Measurements from ENCODE around the gene GPC2.
"Not testable (repeated sequence)": the region's sequence is repeated elsewhere in the genome, so short reads cannot be mapped to it uniquely, and the experiment has no call there.

The GPC2 gene

GRCh38 chr7:100177045-100178001 is at the start of gene GPC2, which contains the start of gene STAG3:
GPC2 (minus strand) TSS chr7:100177381; CDS start chr7:100177199, 182 bp downstream.
STAG3 (plus strand) TSS chr7:100177918; CDS start chr7:100180557, 2,639 bp downstream.
- peak within 1 kb of the TSS; percentile 76 for H3K4me3 Mint-ChIP-seq
- no peak within 1 kb of the TSS for H3K27ac Mint-ChIP-seq
- no peaks in the 10 kb centered on the region for H3K9me3 Mint-ChIP-seq (ENCODE audit: low read depth)
- peaks cover 3% of the 10 kb centered on the region for H3K36me3 Mint-ChIP-seq
- H3K4me1 Mint-ChIP-seq (ENCODE audit: low read depth): peaks cover 43% of the 10 kb centered on the region
- H3K27me3 Mint-ChIP-seq: no peaks in the 10 kb centered on the region

GRCh38 chr7:100224891-100225290 is 47.7 kb upstream of the GPC2 start:
- H3K36me3 Mint-ChIP-seq; H3K27me3 Mint-ChIP-seq; H3K9me3 Mint-ChIP-seq (ENCODE audit: low read depth): not testable (repeated sequence)
- peak overlapping the region; percentile 97 for H3K4me3 Mint-ChIP-seq
- peaks cover 47% of the 10 kb centered on the region for H3K4me1 Mint-ChIP-seq (ENCODE audit: low read depth)
- peak overlapping the region; percentile 98 for H3K27ac Mint-ChIP-seq

- not testable (repeated sequence) for H3K36me3 Mint-ChIP-seq; H3K9me3 Mint-ChIP-seq (ENCODE audit: low read depth); H3K27me3 Mint-ChIP-seq
- Mint-ChIP-seq H3K4me3 (peak overlapping the region; percentile 97), H3K4me1 (ENCODE audit: low read depth) (peaks cover 51% of the 10 kb centered on the region), H3K27ac (peak overlapping the region; percentile 98)
Measured at GRCh38 chr7:100223376-100223927, 46.3 kb upstream of the GPC2 start.

- no peaks in the 10 kb centered on the region for H3K27me3 Mint-ChIP-seq
- peak overlapping the region; percentile 97 for H3K4me3 Mint-ChIP-seq
- H3K4me1 Mint-ChIP-seq (ENCODE audit: low read depth): peaks cover 52% of the 10 kb centered on the region
- H3K9me3 Mint-ChIP-seq (ENCODE audit: low read depth): no peaks in the 10 kb centered on the region
- H3K27ac Mint-ChIP-seq: peak overlapping the region; percentile 98
- H3K36me3 Mint-ChIP-seq: peaks cover 7% of the 10 kb centered on the region
Measured at GRCh38 chr7:100222445-100223132, 45.4 kb upstream of the GPC2 start.

GRCh38 chr7:100221767-100222444 is 44.7 kb upstream of the GPC2 start:
- H3K36me3 Mint-ChIP-seq: peaks cover 7% of the 10 kb centered on the region

GRCh38 chr7:100221231-100221718 is 44.1 kb upstream of the GPC2 start:
- peaks cover 7% of the 10 kb centered on the region for H3K36me3 Mint-ChIP-seq
- H3K4me1 Mint-ChIP-seq (ENCODE audit: low read depth): peaks cover 59% of the 10 kb centered on the region
- no peaks in the 10 kb centered on the region for H3K27me3 Mint-ChIP-seq
- no peaks in the 10 kb centered on the region for H3K9me3 Mint-ChIP-seq (ENCODE audit: low read depth)
- H3K27ac Mint-ChIP-seq: peak overlapping the region; percentile 98
- peak overlapping the region; percentile 97 for H3K4me3 Mint-ChIP-seq

More at GRCh38 chr7:100221767-100222444, 44.7 kb upstream of the GPC2 start:
- Mint-ChIP-seq H3K27me3 (no peaks in the 10 kb centered on the region), H3K4me1 (ENCODE audit: low read depth) (peaks cover 56% of the 10 kb centered on the region), H3K4me3 (peak overlapping the region; percentile 97), H3K27ac (peak overlapping the region; percentile 98), H3K9me3 (ENCODE audit: low read depth) (no peaks in the 10 kb centered on the region)

- peak overlapping the region; percentile 97 for H3K4me3 Mint-ChIP-seq
- H3K4me1 Mint-ChIP-seq (ENCODE audit: low read depth): peaks cover 56% of the 10 kb centered on the region
- no peaks in the 10 kb centered on the region for H3K27me3 Mint-ChIP-seq
- no peaks in the 10 kb centered on the region for H3K9me3 Mint-ChIP-seq (ENCODE audit: low read depth)
- H3K36me3 Mint-ChIP-seq: peaks cover 7% of the 10 kb centered on the region
- H3K27ac Mint-ChIP-seq: peak overlapping the region; percentile 98
Measured at GRCh38 chr7:100220586-100221230, 43.5 kb upstream of the GPC2 start.

GRCh38 chr7:100219801-100220585 is 42.8 kb upstream of the GPC2 start, which contains the start of gene PVRIG:
PVRIG (plus strand) TSS chr7:100219949; CDS start chr7:100219971, 22 bp downstream.
- peak within 1 kb of the TSS; percentile 98 for H3K27ac Mint-ChIP-seq

GRCh38 chr7:100219271-100219737 is 42.1 kb upstream of the GPC2 start:
- Mint-ChIP-seq H3K9me3 (ENCODE audit: low read depth) (no peaks in the 10 kb centered on the region), H3K36me3 (peaks cover 7% of the 10 kb centered on the region), H3K4me3 (peak overlapping the region; percentile 97), H3K4me1 (ENCODE audit: low read depth) (peaks cover 56% of the 10 kb centered on the region), H3K27ac (peak overlapping the region; percentile 98), H3K27me3 (no peaks in the 10 kb centered on the region)

More at GRCh38 chr7:100219801-100220585, 42.8 kb upstream of the GPC2 start, which contains the start of gene PVRIG:
- H3K36me3 Mint-ChIP-seq; H3K27me3 Mint-ChIP-seq; H3K9me3 Mint-ChIP-seq (ENCODE audit: low read depth): not testable (repeated sequence)
- H3K4me3 Mint-ChIP-seq: peak within 1 kb of the TSS; percentile 97
- H3K4me1 Mint-ChIP-seq (ENCODE audit: low read depth): peaks cover 57% of the 10 kb centered on the region

GRCh38 chr7:100217934-100218333 is 40.8 kb upstream of the GPC2 start:
- not testable (repeated sequence) for H3K36me3 Mint-ChIP-seq; H3K27me3 Mint-ChIP-seq; H3K9me3 Mint-ChIP-seq (ENCODE audit: low read depth)
- Mint-ChIP-seq H3K27ac (peak overlapping the region; percentile 34), H3K4me3 (peak overlapping the region; percentile 85), H3K4me1 (ENCODE audit: low read depth) (peaks cover 57% of the 10 kb centered on the region)

- Mint-ChIP-seq H3K4me1 (ENCODE audit: low read depth) (peaks cover 63% of the 10 kb centered on the region), H3K4me3 (no peak overlapping the region), H3K9me3 (ENCODE audit: low read depth) (no peaks in the 10 kb centered on the region), H3K27ac (no peak overlapping the region), H3K27me3 (no peaks in the 10 kb centered on the region), H3K36me3 (no peaks in the 10 kb centered on the region)
Measured at GRCh38 chr7:100215895-100216294, 38.7 kb upstream of the GPC2 start.

- Mint-ChIP-seq H3K27ac (peak overlapping the region; percentile 16), H3K4me1 (ENCODE audit: low read depth) (peaks cover 78% of the 10 kb centered on the region)
- not testable (repeated sequence) for H3K4me3 Mint-ChIP-seq; H3K27me3 Mint-ChIP-seq; H3K36me3 Mint-ChIP-seq; H3K9me3 Mint-ChIP-seq (ENCODE audit: low read depth)
Measured at GRCh38 chr7:100214356-100214755, 37.2 kb upstream of the GPC2 start.

GRCh38 chr7:100213672-100214071 is 36.5 kb upstream of the GPC2 start:
- Mint-ChIP-seq H3K4me3 (no peak overlapping the region), H3K9me3 (ENCODE audit: low read depth) (no peaks in the 10 kb centered on the region), H3K4me1 (ENCODE audit: low read depth) (peaks cover 78% of the 10 kb centered on the region), H3K36me3 (no peaks in the 10 kb centered on the region), H3K27me3 (no peaks in the 10 kb centered on the region), H3K27ac (peak overlapping the region; percentile 58)

Data from activated naive CD8-positive, alpha-beta T cell (primary cell).